Muscle of leg (tissue), 11 donors: ENCODE measurements around the gene FRMD4A. TPM values are rescaled to one million over a fixed set of nuclear protein-coding genes. Genes with fewer than 3 reads are reported as not detected.
A peak's percentile ranks its signal among the peaks of the same experiment; 100 is the strongest.
"Not testable (repeated sequence)": the region's sequence is repeated elsewhere in the genome, so short reads cannot be mapped to it uniquely, and the experiment has no call there.

Experiments
- DNase-seq: peaks from one replicate; pipeline ENCODE4 v3.0.0; 2013
- H3K27ac ChIP-seq: one replicate; pipeline ENCODE4 v1.5.1; 2013; ENCODE audit warnings: mild to moderate bottlenecking, low read length, control low read depth
- H3K27me3 ChIP-seq: one replicate; pipeline ENCODE4 v1.6.1; 2013; ENCODE audit warnings: low read length; ENCODE audit not compliant: control insufficient read depth, insufficient read depth
- H3K36me3 ChIP-seq: one replicate; pipeline ENCODE4 v1.6.1; 2013; ENCODE audit warnings: low read length; ENCODE audit not compliant: control insufficient read depth, insufficient read depth
- H3K4me1 ChIP-seq: one replicate; pipeline ENCODE4 v1.6.1; 2013; ENCODE audit warnings: low read length; ENCODE audit not compliant: control insufficient read depth, insufficient read depth
- H3K4me3 ChIP-seq: one replicate; pipeline ENCODE4 v1.5.1; 2013; ENCODE audit warnings: low read length, control low read depth
- H3K9me3 ChIP-seq: replicated peaks from 2 replicates; pipeline ENCODE4 v1.6.1; 2013; ENCODE audit warnings: low read depth, low read length; ENCODE audit not compliant: control insufficient read depth
- WGBS: methylation state at CpG from one replicate; pipeline ENCODE4 v1.1.5; 2013; ENCODE audit warnings: missing lambda C conversion rate; ENCODE audit not compliant: insufficient coverage; 5-methylcytosine and 5-hydroxymethylcytosine counted together
- polyA plus RNA-seq, 8 donors: library from polyadenylated mRNA; unstranded; fragments of 120-200 nt; gene quantifications; one replicate each; pipeline versions ENCODE4 v1.2.1 to v1.2.3, GENCODE V29; 2013; ENCODE audit warnings: inconsistent platforms in 1 of 8, low replicate concordance in 1 of 8; ENCODE audit not compliant: insufficient read length in 8 of 8, insufficient read depth in 1 of 8
- total RNA-seq: library from RNA; stranded (reverse); fragments of 120-200 nt; gene quantifications from one replicate; pipeline ENCODE4 v1.2.4, GENCODE V29; 2013

The FRMD4A gene
- total and polyA plus RNA-seq, 9 donors = 29.1 to 53.1 (median 42.0) TPM

- no peaks in the 10 kb centered on the region for H3K27me3 ChIP-seq
- WGBS = 66% methylated on average over 3 of the region's 4 CpGs
- no peaks in the 10 kb centered on the region for H3K9me3 ChIP-seq
- no peak overlapping the region for H3K4me3 ChIP-seq
- no peaks in the 10 kb centered on the region for H3K36me3 ChIP-seq
- DNase-seq = no peak
- H3K4me1 ChIP-seq = no peaks in the 10 kb centered on the region
- H3K27ac ChIP-seq = no peak overlapping the region
Measured at GRCh38 chr10:14050598-14050997, 280.1 kb downstream of the FRMD4A start.

GRCh38 chr10:14048930-14049613 is 281.7 kb downstream of the FRMD4A start:
- H3K36me3 ChIP-seq = no peaks in the 10 kb centered on the region
- H3K9me3 ChIP-seq = no peaks in the 10 kb centered on the region
- 51% methylated on average over 3 of the region's 6 CpGs for WGBS
- no peak for DNase-seq
- no peaks in the 10 kb centered on the region for H3K4me1 ChIP-seq
- no peaks in the 10 kb centered on the region for H3K27me3 ChIP-seq
- H3K27ac ChIP-seq = no peak overlapping the region
- H3K4me3 ChIP-seq = no peak overlapping the region

GRCh38 chr10:14047431-14047830 is 283.3 kb downstream of the FRMD4A start:
- Histone ChIP-seq H3K36me3 (no peaks in the 10 kb centered on the region), H3K9me3 (no peaks in the 10 kb centered on the region), H3K4me3 (no peak overlapping the region), H3K27me3 (no peaks in the 10 kb centered on the region), H3K27ac (no peak overlapping the region), H3K4me1 (no peaks in the 10 kb centered on the region)
- no CpG with 5 or more reads among the region's 2 CpGs for WGBS
- no peak for DNase-seq

- Histone ChIP-seq H3K27ac (peak overlapping the region; percentile 11), H3K4me1 (peaks cover 10% of the 10 kb centered on the region)
- not testable (repeated sequence) for H3K4me3 ChIP-seq, H3K36me3 ChIP-seq, H3K27me3 ChIP-seq, H3K9me3 ChIP-seq, DNase-seq
- 90% methylated on average over 7 of the region's 7 CpGs for WGBS
Measured at GRCh38 chr10:14042051-14042450, 288.7 kb downstream of the FRMD4A start.

DNA sequence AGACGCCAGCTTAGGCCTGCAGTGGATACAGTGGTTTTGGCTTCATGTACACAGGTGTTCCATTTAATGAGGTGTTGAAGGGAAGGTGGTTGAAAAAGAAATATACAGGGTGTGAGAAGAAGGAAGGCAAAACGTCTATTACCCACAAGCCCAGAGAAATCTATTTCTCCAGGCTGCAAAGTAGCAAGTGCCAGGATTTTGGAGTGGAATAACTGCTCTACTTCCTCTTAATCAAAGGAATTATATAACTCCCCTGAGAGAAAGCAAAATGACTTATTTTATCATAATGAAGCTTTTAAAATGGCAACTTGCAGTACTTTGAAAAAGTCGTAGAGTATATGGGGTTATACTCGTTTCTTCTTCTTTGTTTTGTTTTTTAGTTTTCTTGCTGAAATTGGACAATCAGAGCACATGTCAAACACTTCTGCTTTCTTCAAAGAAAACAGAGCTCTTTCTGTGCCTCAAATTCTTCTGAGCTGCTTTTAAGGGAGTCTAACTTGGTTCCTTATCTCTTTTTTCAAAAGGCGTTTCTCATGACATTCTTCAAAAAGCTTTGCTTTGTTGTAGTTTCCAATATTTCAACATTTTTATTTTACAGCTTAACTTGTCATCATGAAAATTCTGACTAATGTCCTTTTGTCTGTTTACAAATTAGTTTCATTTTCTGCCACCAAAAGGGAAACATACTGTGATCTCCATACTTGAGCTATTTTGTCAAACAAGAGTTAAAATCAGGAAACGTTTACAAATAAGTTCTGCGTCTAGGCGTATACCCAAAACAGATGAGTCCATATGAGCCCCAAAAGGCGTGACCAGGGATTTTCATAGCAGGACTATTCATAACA is 289.7 kb downstream of the FRMD4A start:
- DNase-seq = peak; percentile 83
- WGBS = 18% methylated on average over 2 of the region's 9 CpGs
- Histone ChIP-seq H3K4me1 (peaks cover 10% of the 10 kb centered on the region), H3K4me3 (no peak overlapping the region), H3K9me3 (no peaks in the 10 kb centered on the region), H3K27ac (peak overlapping the region; percentile 40), H3K27me3 (no peaks in the 10 kb centered on the region), H3K36me3 (no peaks in the 10 kb centered on the region)

GRCh38 chr10:14039968-14040668 is 290.6 kb downstream of the FRMD4A start:
- Histone ChIP-seq H3K4me1 (peaks cover 10% of the 10 kb centered on the region), H3K27me3 (no peaks in the 10 kb centered on the region), H3K4me3 (no peak overlapping the region), H3K9me3 (no peaks in the 10 kb centered on the region), H3K27ac (peak overlapping the region; percentile 40), H3K36me3 (no peaks in the 10 kb centered on the region)
- WGBS = 58% methylated on average over 4 of the region's 4 CpGs
- peak; percentile 44 for DNase-seq

DNA sequence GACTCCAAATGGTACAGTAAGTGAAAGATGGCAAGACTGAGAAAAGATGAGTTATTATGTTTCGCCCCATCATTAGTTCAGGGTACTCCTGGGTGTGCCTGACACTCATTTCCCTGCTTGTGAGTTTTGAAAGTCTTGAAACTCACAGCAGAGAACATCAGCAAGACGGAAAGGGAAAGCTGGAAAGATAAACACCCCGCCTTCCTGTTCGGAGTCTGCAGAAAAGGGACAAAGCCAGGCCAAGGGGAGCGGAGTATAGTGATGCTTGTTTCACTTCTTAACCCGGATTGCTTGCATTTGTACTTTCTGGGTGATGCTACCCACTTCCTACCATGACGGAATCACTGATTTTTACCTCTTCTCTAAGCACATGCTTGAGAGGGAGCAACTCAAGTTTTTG is 294.5 kb downstream of the FRMD4A start:
- Histone ChIP-seq H3K9me3 (no peaks in the 10 kb centered on the region), H3K4me1 (peaks cover 10% of the 10 kb centered on the region), H3K36me3 (no peaks in the 10 kb centered on the region), H3K27ac (no peak overlapping the region), H3K27me3 (no peaks in the 10 kb centered on the region), H3K4me3 (no peak overlapping the region)
- DNase-seq = no peak
- 55% methylated on average over 4 of the region's 7 CpGs for WGBS

DNA sequence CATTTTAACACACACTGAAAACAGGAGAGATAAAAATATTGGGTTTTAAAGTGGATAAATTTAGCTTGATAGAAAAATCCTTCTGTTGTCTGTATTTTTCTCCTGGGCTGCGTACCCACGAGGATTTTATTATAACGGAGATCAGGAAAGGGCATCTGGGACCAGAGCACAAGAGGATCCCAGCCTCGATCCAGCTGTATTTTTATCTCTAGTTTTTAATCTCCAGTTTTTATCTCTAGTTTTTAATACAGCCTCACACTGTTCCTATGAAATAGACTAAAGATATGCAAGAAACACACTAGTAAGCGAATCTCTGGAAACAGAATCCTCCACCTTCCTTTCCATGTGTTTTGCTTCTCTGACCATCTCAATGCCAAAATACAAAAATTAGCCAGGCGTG is 295.2 kb downstream of the FRMD4A start:
- Histone ChIP-seq H3K4me1 (peaks cover 7% of the 10 kb centered on the region), H3K36me3 (no peaks in the 10 kb centered on the region), H3K27me3 (no peaks in the 10 kb centered on the region), H3K4me3 (no peak overlapping the region), H3K9me3 (no peaks in the 10 kb centered on the region), H3K27ac (no peak overlapping the region)
- no CpG with 5 or more reads among the region's 6 CpGs for WGBS
- DNase-seq = no peak

DNA sequence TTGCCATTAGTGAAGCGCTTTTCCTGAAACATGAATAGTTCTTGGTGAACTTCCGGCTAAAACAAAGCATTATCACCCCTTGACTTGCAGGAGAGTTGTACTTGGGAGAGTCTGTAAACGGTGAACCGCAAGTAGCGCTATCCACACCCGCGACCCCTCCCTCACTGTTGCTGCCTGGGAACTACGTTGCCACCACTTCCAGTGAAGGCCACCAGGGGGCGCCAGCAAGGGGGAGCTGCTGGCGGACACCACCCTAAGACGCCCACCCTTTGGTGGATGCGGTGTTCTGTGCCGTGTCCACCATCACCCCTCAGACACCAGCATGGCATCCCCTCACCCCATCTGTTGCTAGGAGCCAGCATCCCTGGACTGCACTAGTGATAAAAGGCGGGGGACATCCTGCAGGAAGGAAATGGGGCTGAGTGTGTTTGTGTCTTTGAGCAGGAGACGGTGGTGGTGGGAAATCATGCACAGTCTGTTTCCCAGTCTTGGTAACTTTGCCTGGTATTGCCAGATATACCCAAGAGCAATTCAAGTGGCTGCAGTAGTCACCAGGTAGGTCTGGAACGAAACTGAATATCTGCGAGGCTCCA is 298.2 kb downstream of the FRMD4A start:
- H3K36me3 ChIP-seq = no peaks in the 10 kb centered on the region
- WGBS = 44% methylated on average over 10 of the region's 17 CpGs
- no peak for DNase-seq
- no peak overlapping the region for H3K27ac ChIP-seq
- no peak overlapping the region for H3K4me3 ChIP-seq
- H3K27me3 ChIP-seq = no peaks in the 10 kb centered on the region
- H3K9me3 ChIP-seq = no peaks in the 10 kb centered on the region
- no peaks in the 10 kb centered on the region for H3K4me1 ChIP-seq

- H3K27ac ChIP-seq = no peak overlapping the region
- H3K27me3 ChIP-seq = no peaks in the 10 kb centered on the region
- 71% methylated on average over 4 of the region's 4 CpGs for WGBS
- no peak overlapping the region for H3K4me3 ChIP-seq
- H3K9me3 ChIP-seq = no peaks in the 10 kb centered on the region
- no peaks in the 10 kb centered on the region for H3K36me3 ChIP-seq
- H3K4me1 ChIP-seq = peaks cover 19% of the 10 kb centered on the region
- no peak for DNase-seq
Measured at GRCh38 chr10:14026325-14026724, 304.4 kb downstream of the FRMD4A start.
